Placental pericyte (primary cell): ENCODE results near the gene FXN. TPM values are rescaled to one million over a fixed set of nuclear protein-coding genes. Genes with fewer than 3 reads are reported as not detected.

Experiments
- small RNA-seq: library from RNA; depleted of rRNA; stranded (forward); fragments of <200 nt; gene quantifications from one replicate; pipeline ENCODE3, GENCODE V24; 2012; ENCODE audit warnings: low replicate concordance
- total RNA-seq: library from RNA; depleted of rRNA; stranded (reverse); fragments of >200 nt; gene quantifications from 2 replicates; pipeline ENCODE4 v1.2.3, GENCODE V29; 2012

FXN gene
- total RNA-seq: 2.8 and 5.0 TPM in 2 replicates

GRCh38 chr9:69035438-69036308, at the start of gene FXN:
TSS of gene FXN (plus strand) at chr9:69035752. CDS start at chr9:69035783, 31 bp downstream.

DNA sequence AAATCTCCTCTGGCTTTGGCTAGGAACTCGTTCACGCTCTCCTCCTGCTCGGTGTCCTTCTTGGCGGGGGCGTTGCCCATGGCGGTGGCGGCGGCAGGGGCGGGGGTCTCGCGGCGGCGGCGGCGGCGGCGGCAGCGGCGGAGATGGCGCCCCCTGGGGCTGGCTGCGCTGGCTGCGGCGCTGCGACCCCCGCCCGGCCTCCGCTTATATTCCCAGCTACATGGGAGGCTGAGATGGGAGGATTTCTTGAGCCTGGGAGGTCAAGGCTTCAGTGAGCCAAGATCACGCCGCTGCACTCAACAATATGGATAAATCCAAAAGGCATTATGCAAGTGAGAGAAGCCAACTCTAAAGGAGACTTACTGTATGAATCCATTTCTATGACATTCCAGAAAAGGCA, 21.5 kb upstream of the FXN start, which contains the start of gene PRKACG:
TSS of gene PRKACG (minus strand) at position 101 of the 400 bp plus-strand sequence. CDS start at position 80, 21 bp downstream.

Small RNAs within 50 kb of the gene (small RNA-seq; reads per million reads assigned to genes)
- not detected for gene AL162730.1

Other genes starting within 250 kb of the FXN start
- not detected in 2 replicates for gene PRKACG, start 21.6 kb upstream of the FXN start, total RNA-seq
- 21.7 and 45.2 TPM in 2 replicates for gene TJP2, start 138.5 kb downstream of the FXN start, total RNA-seq